Osteocyte (in vitro differentiated cells): ENCODE measurements around the gene COPE. TPM values are rescaled to one million over a fixed set of nuclear protein-coding genes. Genes with fewer than 3 reads are reported as not detected.

Experiments
- DNase-seq: peaks from one replicate; pipeline ENCODE4 v3.0.0; 2021; ENCODE audit warnings: mixed read lengths; ENCODE audit not compliant: unreplicated experiment; ENCODE audit errors: extremely low spot score
- H3K27ac Mint-ChIP-seq: one replicate; pipeline ENCODE4 v1.8.0; 2021; ENCODE audit warnings: mild to moderate bottlenecking, mixed read lengths; ENCODE audit not compliant: unreplicated experiment
- H3K27me3 Mint-ChIP-seq: one replicate; pipeline ENCODE4 v1.8.0; 2021; ENCODE audit warnings: mixed read lengths; ENCODE audit not compliant: unreplicated experiment
- H3K36me3 Mint-ChIP-seq: one replicate; pipeline ENCODE4 v1.8.0; 2021; ENCODE audit warnings: mixed read lengths; ENCODE audit not compliant: unreplicated experiment
- H3K4me1 Mint-ChIP-seq: one replicate; pipeline ENCODE4 v1.8.0; 2021; ENCODE audit warnings: mixed read lengths; ENCODE audit not compliant: unreplicated experiment
- H3K4me3 Mint-ChIP-seq: one replicate; pipeline ENCODE4 v1.8.0; 2021; ENCODE audit warnings: mild to moderate bottlenecking, moderate library complexity, mixed read lengths; ENCODE audit not compliant: unreplicated experiment
- H3K9me3 Mint-ChIP-seq: one replicate; pipeline ENCODE4 v1.8.0; 2021; ENCODE audit warnings: mixed read lengths; ENCODE audit not compliant: unreplicated experiment
- CTCF ChIP-seq: fragments of 200-600 bp; sonication (generic); IDR thresholded peaks from 2 replicates; pipeline ENCODE4 v1.5.0; 2021; ENCODE audit warnings: antibody characterized with exemption, mild to moderate bottlenecking, moderate library complexity
- total RNA-seq: library from RNA; stranded (reverse); gene quantifications from 2 replicates; pipeline ENCODE4 v1.2.1, GENCODE V29; 2021

Gene COPE
- total RNA-seq, 1 donor from 2014 or later = 175 TPM

GRCh38 chr19:18908917-18909619 lies 10.1 kb downstream of the COPE start:
- H3K27ac Mint-ChIP-seq = no peak overlapping the region

GRCh38 chr19:18906605-18907519 lies 12.3 kb downstream of the COPE start:
- Mint-ChIP-seq H3K4me1 (no peaks in the 10 kb centered on the region), H3K27me3 (no peaks in the 10 kb centered on the region), H3K36me3 (peaks cover 8% of the 10 kb centered on the region), H3K4me3 (no peak overlapping the region), H3K27ac (no peak overlapping the region), H3K9me3 (no peaks in the 10 kb centered on the region)
- TF ChIP-seq CTCF = no peak
- DNase-seq = peak; percentile 83

More at GRCh38 chr19:18908917-18909619, 10.1 kb downstream of the COPE start:
- H3K36me3 Mint-ChIP-seq = peaks cover 14% of the 10 kb centered on the region
- H3K27me3 Mint-ChIP-seq = no peaks in the 10 kb centered on the region
- H3K9me3 Mint-ChIP-seq = no peaks in the 10 kb centered on the region
- no peak for DNase-seq
- H3K4me1 Mint-ChIP-seq = no peaks in the 10 kb centered on the region
- no peak for TF ChIP-seq CTCF
- no peak overlapping the region for H3K4me3 Mint-ChIP-seq

- Mint-ChIP-seq H3K27me3 (no peaks in the 10 kb centered on the region), H3K9me3 (no peaks in the 10 kb centered on the region), H3K36me3 (peaks cover 9% of the 10 kb centered on the region), H3K4me3 (no peak overlapping the region), H3K27ac (no peak overlapping the region), H3K4me1 (no peaks in the 10 kb centered on the region)
- no peak for TF ChIP-seq CTCF
- DNase-seq = peak; percentile 83
Measured at GRCh38 chr19:18905513-18906236, 13.5 kb downstream of the COPE start.

GRCh38 chr19:18905058-18905456 lies 14.1 kb downstream of the COPE start:
- DNase-seq = no peak
- Mint-ChIP-seq H3K4me1 (no peaks in the 10 kb centered on the region), H3K9me3 (no peaks in the 10 kb centered on the region), H3K27ac (no peak overlapping the region), H3K36me3 (peaks cover 9% of the 10 kb centered on the region), H3K4me3 (no peak overlapping the region), H3K27me3 (no peaks in the 10 kb centered on the region)
- TF ChIP-seq CTCF = no peak
